ENCODE measurements around the gene WDR5.

WDR5 gene

DNA sequence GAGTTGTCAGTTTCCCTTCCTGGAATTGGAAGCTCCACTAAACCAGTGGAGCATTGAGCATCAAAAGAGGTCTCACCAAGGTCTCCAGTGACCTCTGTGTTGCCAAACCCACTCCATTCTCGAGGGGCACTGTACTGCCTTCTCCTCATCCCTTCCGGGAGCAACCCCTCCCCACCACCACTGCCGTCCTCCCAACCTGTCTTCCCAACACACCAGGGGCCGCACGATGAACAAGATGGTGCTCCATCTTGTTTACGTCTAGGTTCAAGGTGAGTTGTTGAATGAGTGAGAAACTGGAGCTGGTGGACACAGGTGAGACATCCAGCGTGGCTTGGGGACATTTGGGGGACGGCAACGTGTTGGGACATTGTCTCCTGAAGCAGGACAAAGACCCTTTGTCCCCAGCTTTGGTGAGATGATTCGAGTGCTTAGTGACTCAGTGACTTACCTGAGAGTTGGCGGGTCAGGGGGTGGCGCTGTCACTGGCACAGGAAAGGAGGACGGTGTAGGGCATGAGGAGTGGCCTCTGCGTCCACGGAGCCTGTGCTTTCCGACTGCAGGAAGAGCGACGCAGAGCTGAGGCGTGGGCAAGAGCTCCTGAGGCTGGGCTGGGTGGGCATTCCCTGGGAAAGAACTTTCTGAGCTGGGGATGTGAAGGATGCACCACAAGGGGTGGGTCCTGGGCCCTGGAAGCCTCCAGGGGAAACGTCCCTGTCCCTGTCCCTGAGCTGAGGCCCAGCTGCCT is 73.3 kb downstream of the WDR5 start:
- DNase-seq (ENCODE audit: low spot score) = no peak

Measured in AG08396 (cell line).